Trophoblast cell (in vitro differentiated cells and primary cell): ENCODE measurements around the gene VPS33A.

Experiments used
- DNase-seq, 2 donors: peaks; one replicate each; pipeline ENCODE4 v3.0.0-alpha.2; 2016
- H2AFZ ChIP-seq: 2 replicates; pipeline ENCODE4 v1.6.1; 2013; ENCODE audit warnings: low read length, moderate library complexity, mild to moderate bottlenecking; ENCODE audit not compliant: insufficient read depth, poor library complexity
- H2AK5ac ChIP-seq: 2 replicates; pipeline ENCODE4 v1.6.1; 2013; ENCODE audit warnings: mild to moderate bottlenecking, low read length
- H2BK120ac ChIP-seq: 2 replicates; pipeline ENCODE4 v1.6.1; 2013; ENCODE audit warnings: low read length, mild to moderate bottlenecking, moderate library complexity; ENCODE audit not compliant: insufficient read depth, poor library complexity
- H2BK12ac ChIP-seq: 2 replicates; pipeline ENCODE4 v1.6.1; 2013; ENCODE audit warnings: mild to moderate bottlenecking, low read length, moderate library complexity
- H2BK5ac ChIP-seq: 2 replicates; pipeline ENCODE4 v1.6.1; 2013; ENCODE audit warnings: low read length, low read depth, moderate library complexity, mild to moderate bottlenecking; ENCODE audit not compliant: poor library complexity
- H3K14ac ChIP-seq: 2 replicates; pipeline ENCODE4 v1.6.1; 2013; ENCODE audit warnings: mild to moderate bottlenecking, low read length
- H3K18ac ChIP-seq: 2 replicates; pipeline ENCODE4 v1.6.1; 2013; ENCODE audit warnings: mild to moderate bottlenecking, low read length
- H3K23ac ChIP-seq: 2 replicates; pipeline ENCODE4 v1.6.1; 2013; ENCODE audit warnings: low read length
- H3K27ac ChIP-seq: 2 replicates; pipeline ENCODE4 v1.5.1; 2013; ENCODE audit warnings: low read depth, mild to moderate bottlenecking, inconsistent platforms, low read length, moderate library complexity
- H3K27me3 ChIP-seq: 2 replicates; pipeline ENCODE4 v1.6.1; 2013; ENCODE audit warnings: inconsistent platforms, mild to moderate bottlenecking, low read length, moderate library complexity; ENCODE audit not compliant: insufficient read depth
- H3K36me3 ChIP-seq, 2 experiments: 1 replicate in 1 of 2; 2 replicates in 1 of 2; pipeline ENCODE4 v1.6.1; 2013; ENCODE audit warnings: low read length in 2 of 2, mild to moderate bottlenecking in 2 of 2, moderate library complexity in 1 of 2; ENCODE audit not compliant: insufficient read depth in 2 of 2, control insufficient read depth in 1 of 2
- H3K4ac ChIP-seq: 2 replicates; pipeline ENCODE4 v1.6.1; 2013; ENCODE audit warnings: low read depth, mild to moderate bottlenecking, low read length, moderate library complexity
- H3K4me1 ChIP-seq, 2 experiments: 1 replicate in 1 of 2; 2 replicates in 1 of 2; pipeline ENCODE4 v1.6.1; 2013; ENCODE audit warnings: low read length in 2 of 2, mild to moderate bottlenecking in 2 of 2, moderate library complexity in 1 of 2; ENCODE audit not compliant: insufficient read depth in 2 of 2, control insufficient read depth in 1 of 2
- H3K4me2 ChIP-seq: 2 replicates; pipeline ENCODE4 v1.6.1; 2013; ENCODE audit warnings: inconsistent platforms, mild to moderate bottlenecking, low read length, moderate library complexity
- H3K4me3 ChIP-seq: 2 replicates; pipeline ENCODE4 v1.5.1; 2013; ENCODE audit warnings: mild to moderate bottlenecking, low read depth, low read length, inconsistent platforms
- H3K79me1 ChIP-seq: one replicate; pipeline ENCODE4 v1.6.1; 2013; ENCODE audit warnings: low read length
- H3K79me2 ChIP-seq: 2 replicates; pipeline ENCODE4 v1.6.1; 2013; ENCODE audit warnings: low read length, mild to moderate bottlenecking; ENCODE audit not compliant: control insufficient read depth, insufficient read depth, poor library complexity
- H3K9ac ChIP-seq: 2 replicates; pipeline ENCODE4 v1.6.1; 2013; ENCODE audit warnings: mild to moderate bottlenecking, low read length
- H3K9me3 ChIP-seq: 2 replicates; pipeline ENCODE4 v1.6.1; 2013; ENCODE audit warnings: low read depth, mild to moderate bottlenecking, control low read depth, inconsistent platforms, low read length; ENCODE audit not compliant: insufficient read depth
- H4K12ac ChIP-seq: 2 replicates; pipeline ENCODE4 v1.6.1; 2013; ENCODE audit warnings: low read depth, mild to moderate bottlenecking, low read length, moderate library complexity
- H4K8ac ChIP-seq: 2 replicates; pipeline ENCODE4 v1.6.1; 2013; ENCODE audit warnings: low read depth, mild to moderate bottlenecking, low read length, moderate library complexity
- H4K91ac ChIP-seq: one replicate; pipeline ENCODE4 v1.6.1; 2013; ENCODE audit warnings: low read depth, mild to moderate bottlenecking, low read length, moderate library complexity
- WGBS: extraction: QIAGEN DNeasy Blood & Tissue Kit; methylation state at CpG from one replicate; pipeline ENCODE4 v1.1.7; 2013; ENCODE audit warnings: missing lambda C conversion rate; ENCODE audit not compliant: insufficient read length, insufficient coverage; ENCODE audit errors: extremely low coverage; 5-methylcytosine and 5-hydroxymethylcytosine counted together

The VPS33A gene

DNA sequence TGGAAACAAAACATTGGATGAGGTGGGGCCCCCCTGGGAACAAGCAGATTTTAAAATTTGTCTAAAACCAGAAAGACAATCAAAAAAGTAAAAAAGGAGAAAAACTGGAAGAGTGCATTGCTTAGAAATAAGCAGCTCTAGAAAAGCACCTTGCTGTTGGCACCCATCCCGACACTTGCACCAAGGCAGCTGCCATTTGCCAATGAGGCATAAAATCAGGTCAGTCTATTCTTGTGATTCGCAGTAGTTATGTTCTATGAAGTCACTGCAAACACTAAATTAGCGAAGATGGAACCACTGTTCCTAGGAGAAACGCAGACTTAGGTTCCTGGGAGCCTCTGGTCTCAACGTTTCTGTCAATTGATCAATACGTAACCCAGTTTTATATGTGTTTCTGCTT is 16.2 kb downstream of the VPS33A start:
- Histone ChIP-seq H2BK12ac (no peak overlapping the region), H4K91ac (no peak overlapping the region), H3K27ac (no peak overlapping the region), H3K18ac (no peak overlapping the region), H3K4me1 (no peaks in the 10 kb centered on the region), H4K12ac (no peak overlapping the region), H2BK120ac (no peak overlapping the region), H3K23ac (no peak overlapping the region), H3K79me1 (no peaks in the 10 kb centered on the region), H3K4me3 (no peak overlapping the region), H3K9me3 (no peaks in the 10 kb centered on the region), H3K4ac (no peak overlapping the region), H3K4me2 (no peak overlapping the region), H3K36me3 (peaks cover 8 to 19% of the 10 kb centered on the region in 2 experiments), H3K79me2 (no peaks in the 10 kb centered on the region), H4K8ac (no peak overlapping the region), H3K27me3 (no peaks in the 10 kb centered on the region), H2AFZ (no peak overlapping the region), H3K9ac (no peak overlapping the region), H2AK5ac (no peak overlapping the region), H3K14ac (no peak overlapping the region), H2BK5ac (no peak overlapping the region)
- no CpG with 5 or more reads among the region's 6 CpGs for WGBS
- DNase-seq = no peak

DNA sequence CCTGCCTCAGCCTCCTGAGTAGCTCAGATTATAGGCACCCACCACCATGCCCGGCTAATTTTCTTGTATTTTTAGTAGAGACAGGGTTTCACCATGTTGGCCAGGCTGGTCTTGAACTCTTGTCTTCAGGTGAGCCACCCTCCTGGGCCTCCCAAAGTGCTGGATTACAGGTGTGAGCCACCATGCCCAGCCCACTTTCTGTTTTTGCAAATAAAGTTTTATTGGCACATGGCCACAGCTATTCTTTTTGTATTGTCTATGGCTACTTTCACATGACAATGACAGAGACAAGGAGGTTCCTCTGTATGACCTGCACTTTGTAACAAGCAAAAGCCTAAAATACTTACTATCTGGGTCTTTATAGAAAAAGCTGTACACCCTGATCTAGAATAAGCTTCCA is 20.7 kb downstream of the VPS33A start:
- no peak for DNase-seq
- Histone ChIP-seq H3K23ac (no peak overlapping the region), H3K79me1 (no peaks in the 10 kb centered on the region), H2BK12ac (no peak overlapping the region), H3K4me1 (no peaks in the 10 kb centered on the region), H3K79me2 (no peaks in the 10 kb centered on the region), H3K9me3 (no peaks in the 10 kb centered on the region), H2AK5ac (no peak overlapping the region), H3K4ac (no peak overlapping the region), H4K91ac (no peak overlapping the region), H4K12ac (no peak overlapping the region), H3K4me3 (no peak overlapping the region), H4K8ac (no peak overlapping the region), H3K9ac (no peak overlapping the region), H3K27ac (no peak overlapping the region), H3K14ac (no peak overlapping the region), H3K4me2 (no peak overlapping the region), H3K18ac (no peak overlapping the region), H2BK120ac (no peak overlapping the region), H3K36me3 (peaks cover 15 to 26% of the 10 kb centered on the region in 2 experiments), H2BK5ac (no peak overlapping the region), H3K27me3 (no peaks in the 10 kb centered on the region), H2AFZ (no peak overlapping the region)
- no CpG with 5 or more reads among the region's 1 CpG for WGBS

DNA sequence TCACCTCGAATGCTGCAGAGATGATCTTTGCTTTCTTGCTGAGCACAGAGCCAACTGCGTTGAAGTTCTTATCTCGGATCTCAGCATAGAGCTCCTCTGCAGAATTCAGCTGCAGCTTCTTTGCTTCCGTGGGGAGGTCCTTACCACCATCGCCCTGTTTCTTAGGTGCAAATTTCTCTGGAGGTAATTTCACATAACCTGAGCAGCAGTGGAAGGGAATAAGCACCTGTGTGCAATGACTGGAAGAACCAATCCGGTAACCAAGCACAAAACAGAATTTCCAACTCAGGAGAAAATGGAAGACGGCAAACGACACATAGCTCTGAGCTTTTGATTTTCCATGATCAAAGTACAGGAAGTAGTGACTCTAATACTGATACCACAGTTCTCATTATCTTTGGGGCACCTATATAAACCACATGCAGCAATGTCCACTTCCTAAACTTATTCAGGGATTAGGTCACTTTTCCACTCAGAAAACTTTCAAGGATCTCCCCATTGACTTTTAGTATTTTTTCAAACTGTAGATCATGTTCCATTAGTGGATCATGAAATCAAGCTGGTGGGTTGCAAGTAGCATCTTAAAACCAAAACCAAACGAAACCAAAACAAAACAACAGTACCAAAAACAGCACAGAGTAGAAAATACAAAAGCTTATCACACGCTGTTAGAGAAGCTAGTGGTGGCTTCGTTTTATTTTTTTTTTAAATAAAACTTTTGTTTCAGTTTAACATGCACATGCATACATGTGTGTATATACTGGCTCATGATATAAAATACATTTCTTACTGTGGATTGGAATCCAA is 21.5 kb downstream of the VPS33A start:
- H3K4me3 ChIP-seq = no peak overlapping the region

DNA sequence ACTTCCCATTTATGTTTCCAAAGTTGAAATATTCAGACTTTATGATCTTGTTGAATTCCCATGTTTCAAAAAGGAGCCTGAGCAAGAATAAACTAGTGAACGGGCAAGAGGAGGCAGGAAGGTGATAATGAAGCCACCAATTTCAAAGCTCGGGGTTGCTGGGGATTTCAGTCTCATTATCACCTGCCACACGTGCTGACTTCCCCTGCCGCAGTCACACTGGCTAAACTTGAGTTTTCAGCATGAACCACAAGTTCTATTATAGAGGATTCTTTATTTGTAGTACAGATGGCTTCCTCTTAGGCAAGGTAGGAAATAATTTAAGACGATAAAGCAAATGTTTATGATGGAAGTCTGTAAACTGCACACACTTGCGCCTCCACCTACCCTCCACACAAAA is 22.3 kb downstream of the VPS33A start:
- Histone ChIP-seq H3K27ac (no peak overlapping the region), H4K8ac (no peak overlapping the region), H2AFZ (no peak overlapping the region), H3K79me1 (no peaks in the 10 kb centered on the region), H4K12ac (no peak overlapping the region), H3K4ac (no peak overlapping the region), H3K79me2 (no peaks in the 10 kb centered on the region), H3K4me2 (no peak overlapping the region), H2AK5ac (no peak overlapping the region), H3K36me3 (peaks cover 16 to 23% of the 10 kb centered on the region in 2 experiments), H3K4me3 (no peak overlapping the region), H2BK120ac (no peak overlapping the region), H3K18ac (no peak overlapping the region), H3K14ac (no peak overlapping the region), H3K23ac (no peak overlapping the region), H2BK5ac (no peak overlapping the region), H4K91ac (no peak overlapping the region), H3K27me3 (no peaks in the 10 kb centered on the region), H2BK12ac (no peak overlapping the region), H3K4me1 (no peaks in the 10 kb centered on the region), H3K9ac (no peak overlapping the region), H3K9me3 (no peaks in the 10 kb centered on the region)
- no peak for DNase-seq
- WGBS = no CpG with 5 or more reads among the region's 6 CpGs

More for the DNA sequence above, 21.5 kb downstream of the VPS33A start:
- no peak overlapping the region for H3K23ac ChIP-seq
- H3K18ac ChIP-seq = no peak overlapping the region
- no peak for DNase-seq
- H3K79me1 ChIP-seq = no peaks in the 10 kb centered on the region
- no peak overlapping the region for H2BK12ac ChIP-seq
- no peak overlapping the region for H2AK5ac ChIP-seq
- H2AFZ ChIP-seq = no peak overlapping the region
- no peak overlapping the region for H2BK120ac ChIP-seq
- H3K4me1 ChIP-seq = no peaks in the 10 kb centered on the region
- H3K9ac ChIP-seq = no peak overlapping the region
- no peaks in the 10 kb centered on the region for H3K79me2 ChIP-seq
- no peak overlapping the region for H3K4ac ChIP-seq
- H3K27me3 ChIP-seq = no peaks in the 10 kb centered on the region
- H3K27ac ChIP-seq = no peak overlapping the region
- no peaks in the 10 kb centered on the region for H3K9me3 ChIP-seq
- no peak overlapping the region for H4K91ac ChIP-seq
- no peak overlapping the region for H4K12ac ChIP-seq
- H4K8ac ChIP-seq = no peak overlapping the region
- no peak overlapping the region for H3K14ac ChIP-seq
- H3K4me2 ChIP-seq = no peak overlapping the region
- H2BK5ac ChIP-seq = no peak overlapping the region
- WGBS = no CpG with 5 or more reads among the region's 11 CpGs
- H3K36me3 ChIP-seq = peaks cover 18 to 24% of the 10 kb centered on the region in 2 experiments
